Heart left ventricle (tissue), 13 donors: ENCODE data around the gene KRTAP17-1.

ENCODE experiments used
- CTCF ChIP-seq, 12 donors: fragments of 200-600 bp; sonication (generic) in 4 of 12; IDR thresholded peaks; one replicate each; pipeline versions ENCODE4 v1.5.0 to v1.8.0; 2018 to 2022; ENCODE audit warnings: antibody characterized with exemption in 12 of 12, mild to moderate bottlenecking in 5 of 12
- POLR2A ChIP-seq, 2 donors: fragments of 450-650 bp; IDR thresholded peaks; one replicate each; pipeline ENCODE4 v1.6.1; 2017; ENCODE audit warnings: antibody characterized with exemption in 2 of 2, mild to moderate bottlenecking in 2 of 2, moderate library complexity in 2 of 2
- donor health status: ischemic (EF 13 %, LVEDD 7.1; RV severe dilation, severe dysfunction).
- donor health status: DM: no; HTN: yes; CAD: no.
- donor health status: DM: no; HTN: no; CAD: no.
- donor health status: ischemic (EF 25% LVEDD 6.9; RV normal size, moderate dysfunction).
- donor health status: ischemic (EF 25% LVEDD 5.7; RV mildly dilated, moderate dysfunction).
- donor health status: ischemic (EF 35%, LVEDD 5.7; RV mildly dilated, moderate dysfunction).
- donor health status: nonischemic (EF 11% LVEDD 7.7; RV severe dilation, severe dysfunction).
- donor health status: DM: yes; HTN: yes; CAD: no.
- donor health status: PGD.
- donor health status: ischemic (EF 29% LVEDD 5.4; RV normal size, mild dysfunction).
- donor health status: nonischemic (EF 23%, LVEDD 6.1; RV moderate dilation, normal function).

GRCh38 chr17:41347869-41348760 is 32.6 kb upstream of the KRTAP17-1 start:
- TF ChIP-seq POLR2A (IDR thresholded peaks at IDR 0.05) (no peak), CTCF (IDR thresholded peaks at IDR 0.05) (no peak)
